ENCODE data around the gene USB1. TPM values are rescaled to one million over a fixed set of nuclear protein-coding genes. Genes with fewer than 3 reads are reported as not detected.

The USB1 gene
- total and polyA plus RNA-seq, 4 donors = 8.9 to 40.7 (median 28.3) TPM

DNA sequence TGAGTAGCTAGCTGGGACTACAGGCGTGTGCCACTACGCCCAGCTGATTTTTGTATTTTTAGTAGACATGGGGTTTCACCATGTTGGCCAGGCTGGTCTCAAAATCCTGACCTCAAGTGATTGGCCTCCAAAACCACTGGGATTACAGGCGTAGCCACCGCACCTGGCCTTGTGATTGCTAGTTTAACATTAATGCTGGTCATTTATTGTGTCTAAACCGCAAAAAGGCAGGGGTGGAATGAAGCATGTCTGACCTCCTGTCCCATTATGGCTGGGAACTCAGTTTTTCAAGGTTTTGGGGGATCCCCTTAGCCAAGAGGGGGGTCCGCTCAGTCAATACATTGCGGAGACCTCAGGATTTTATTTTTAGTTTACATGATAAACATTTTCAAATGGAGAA, 19.6 kb upstream of the USB1 start:
- Histone ChIP-seq H3K4me1 (ENCODE audit: control insufficient read depth in 4 of 4, insufficient read depth in 4 of 4, low read length in 3 of 4) (peaks cover 0 to 10% (median 6%) of the 10 kb centered on the region in 4 donors), H3K36me3 (ENCODE audit: control insufficient read depth in 4 of 4, insufficient read depth in 3 of 4, low read depth in 1 of 4, low read length in 3 of 4) (no peaks in the 10 kb centered on the region), H3K4me3 (ENCODE audit: low read depth in 1 of 3, low read length in 3 of 3) (no peak overlapping the region), H3K27ac (ENCODE audit: low read depth in 1 of 2, low read length in 2 of 2) (no peak overlapping the region), H3K27me3 (ENCODE audit: control insufficient read depth in 4 of 4, insufficient read depth in 4 of 4, low read length in 3 of 4) (no peaks in the 10 kb centered on the region), H3K9me3 (ENCODE audit: control insufficient read depth in 4 of 4, low read length in 3 of 4) (no peaks in the 10 kb centered on the region), H3K9ac (ENCODE audit: low read depth in 1 of 2, low read length in 2 of 2) (no peak overlapping the region)
- 88% methylated on average over 7 of the region's 7 CpGs for whole genome bisulfite sequencing
- TF ChIP-seq NR2F2 (IDR thresholded peaks at IDR 0.05) = no peak
- TF ChIP-seq RAD21 (IDR thresholded peaks at IDR 0.05) = no peak
- no peak for TF ChIP-seq RXRA (IDR thresholded peaks at IDR 0.05)
- TF ChIP-seq SP1 (IDR thresholded peaks at IDR 0.05) = no peak
- no peak for TF ChIP-seq JUND (IDR thresholded peaks at IDR 0.05)
- no peak for TF ChIP-seq EGR1 (IDR thresholded peaks at IDR 0.05; ENCODE audit: low read depth in 2 of 2)
- TF ChIP-seq TAF1 (conservative IDR thresholded peaks at IDR 0.05) = no peak
- TF ChIP-seq, protein P1, sequence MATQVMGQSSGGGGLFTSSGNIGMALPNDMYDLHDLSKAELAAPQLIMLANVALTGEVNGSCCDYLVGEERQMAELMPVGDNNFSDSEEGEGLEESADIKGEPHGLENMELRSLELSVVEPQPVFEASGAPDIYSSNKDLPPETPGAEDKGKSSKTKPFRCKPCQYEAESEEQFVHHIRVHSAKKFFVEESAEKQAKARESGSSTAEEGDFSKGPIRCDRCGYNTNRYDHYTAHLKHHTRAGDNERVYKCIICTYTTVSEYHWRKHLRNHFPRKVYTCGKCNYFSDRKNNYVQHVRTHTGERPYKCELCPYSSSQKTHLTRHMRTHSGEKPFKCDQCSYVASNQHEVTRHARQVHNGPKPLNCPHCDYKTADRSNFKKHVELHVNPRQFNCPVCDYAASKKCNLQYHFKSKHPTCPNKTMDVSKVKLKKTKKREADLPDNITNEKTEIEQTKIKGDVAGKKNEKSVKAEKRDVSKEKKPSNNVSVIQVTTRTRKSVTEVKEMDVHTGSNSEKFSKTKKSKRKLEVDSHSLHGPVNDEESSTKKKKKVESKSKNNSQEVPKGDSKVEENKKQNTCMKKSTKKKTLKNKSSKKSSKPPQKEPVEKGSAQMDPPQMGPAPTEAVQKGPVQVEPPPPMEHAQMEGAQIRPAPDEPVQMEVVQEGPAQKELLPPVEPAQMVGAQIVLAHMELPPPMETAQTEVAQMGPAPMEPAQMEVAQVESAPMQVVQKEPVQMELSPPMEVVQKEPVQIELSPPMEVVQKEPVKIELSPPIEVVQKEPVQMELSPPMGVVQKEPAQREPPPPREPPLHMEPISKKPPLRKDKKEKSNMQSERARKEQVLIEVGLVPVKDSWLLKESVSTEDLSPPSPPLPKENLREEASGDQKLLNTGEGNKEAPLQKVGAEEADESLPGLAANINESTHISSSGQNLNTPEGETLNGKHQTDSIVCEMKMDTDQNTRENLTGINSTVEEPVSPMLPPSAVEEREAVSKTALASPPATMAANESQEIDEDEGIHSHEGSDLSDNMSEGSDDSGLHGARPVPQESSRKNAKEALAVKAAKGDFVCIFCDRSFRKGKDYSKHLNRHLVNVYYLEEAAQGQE (IDR thresholded peaks at IDR 0.05) = no peak
- TF ChIP-seq, protein P2, sequence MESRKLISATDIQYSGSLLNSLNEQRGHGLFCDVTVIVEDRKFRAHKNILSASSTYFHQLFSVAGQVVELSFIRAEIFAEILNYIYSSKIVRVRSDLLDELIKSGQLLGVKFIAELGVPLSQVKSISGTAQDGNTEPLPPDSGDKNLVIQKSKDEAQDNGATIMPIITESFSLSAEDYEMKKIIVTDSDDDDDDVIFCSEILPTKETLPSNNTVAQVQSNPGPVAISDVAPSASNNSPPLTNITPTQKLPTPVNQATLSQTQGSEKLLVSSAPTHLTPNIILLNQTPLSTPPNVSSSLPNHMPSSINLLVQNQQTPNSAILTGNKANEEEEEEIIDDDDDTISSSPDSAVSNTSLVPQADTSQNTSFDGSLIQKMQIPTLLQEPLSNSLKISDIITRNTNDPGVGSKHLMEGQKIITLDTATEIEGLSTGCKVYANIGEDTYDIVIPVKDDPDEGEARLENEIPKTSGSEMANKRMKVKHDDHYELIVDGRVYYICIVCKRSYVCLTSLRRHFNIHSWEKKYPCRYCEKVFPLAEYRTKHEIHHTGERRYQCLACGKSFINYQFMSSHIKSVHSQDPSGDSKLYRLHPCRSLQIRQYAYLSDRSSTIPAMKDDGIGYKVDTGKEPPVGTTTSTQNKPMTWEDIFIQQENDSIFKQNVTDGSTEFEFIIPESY (IDR thresholded peaks at IDR 0.05) = no peak
- TF ChIP-seq FOXA2 (IDR thresholded peaks at IDR 0.05) = no peak
- TF ChIP-seq, protein P3, sequence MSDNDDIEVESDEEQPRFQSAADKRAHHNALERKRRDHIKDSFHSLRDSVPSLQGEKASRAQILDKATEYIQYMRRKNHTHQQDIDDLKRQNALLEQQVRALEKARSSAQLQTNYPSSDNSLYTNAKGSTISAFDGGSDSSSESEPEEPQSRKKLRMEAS (IDR thresholded peaks at IDR 0.05) = no peak
- DNase-seq (ENCODE audit: low spot score) = no peak

DNA sequence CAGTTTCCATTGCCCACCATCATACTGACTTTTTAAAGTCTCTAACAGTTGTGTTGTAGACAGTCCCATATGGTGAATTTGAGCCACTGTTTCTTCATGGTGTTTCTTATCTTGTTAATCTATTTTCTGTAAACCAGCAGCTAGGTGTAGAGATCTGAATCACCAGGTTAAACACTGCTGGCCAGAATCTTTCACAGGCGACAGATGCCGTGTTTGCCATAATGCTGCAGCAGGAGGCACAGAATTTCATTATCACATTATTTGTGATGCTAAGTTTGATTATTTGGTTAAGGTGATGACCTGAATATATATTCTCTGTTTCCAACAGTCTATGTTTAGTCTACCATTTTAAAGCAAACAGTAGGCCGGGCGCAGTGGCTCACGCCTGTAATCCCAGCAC, 18.8 kb upstream of the USB1 start:
- H3K9me3 ChIP-seq (ENCODE audit: control insufficient read depth in 4 of 4, low read length in 3 of 4) = no peaks in the 10 kb centered on the region
- H3K4me1 ChIP-seq (ENCODE audit: control insufficient read depth in 4 of 4, insufficient read depth in 4 of 4, low read length in 3 of 4) = peaks cover 0 to 10% (median 6%) of the 10 kb centered on the region in 4 donors
- H3K27me3 ChIP-seq (ENCODE audit: control insufficient read depth in 4 of 4, insufficient read depth in 4 of 4, low read length in 3 of 4) = no peaks in the 10 kb centered on the region
- WGBS = 76% methylated on average over 5 of the region's 5 CpGs
- no peaks in the 10 kb centered on the region for H3K36me3 ChIP-seq (ENCODE audit: control insufficient read depth in 4 of 4, insufficient read depth in 3 of 4, low read depth in 1 of 4, low read length in 3 of 4)
- H3K4me3 ChIP-seq (ENCODE audit: low read depth in 1 of 3, low read length in 3 of 3) = no peak overlapping the region
- DNase-seq (ENCODE audit: low spot score) = no peak
- no peak overlapping the region for H3K9ac ChIP-seq (ENCODE audit: low read depth in 1 of 2, low read length in 2 of 2)
- H3K27ac ChIP-seq (ENCODE audit: low read depth in 1 of 2, low read length in 2 of 2) = no peak overlapping the region
- TF ChIP-seq, protein P4, sequence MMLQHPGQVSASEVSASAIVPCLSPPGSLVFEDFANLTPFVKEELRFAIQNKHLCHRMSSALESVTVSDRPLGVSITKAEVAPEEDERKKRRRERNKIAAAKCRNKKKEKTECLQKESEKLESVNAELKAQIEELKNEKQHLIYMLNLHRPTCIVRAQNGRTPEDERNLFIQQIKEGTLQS (IDR thresholded peaks at IDR 0.05) = no peak
- TF ChIP-seq, protein P1 (IDR thresholded peaks at IDR 0.05) = no peak

All from liver (tissue), 9 donors.